ENCODE measurements around the gene OR6F1.
A peak's percentile ranks its signal among the peaks of the same experiment; 100 is the strongest.
"Not testable (repeated sequence)": the region's sequence is repeated elsewhere in the genome, so short reads cannot be mapped to it uniquely, and the experiment has no call there.

Gene OR6F1

GRCh38 chr1:247716546-247716945, at the start of gene OR6F1:
Gene OR6F1, minus strand, starts transcription at chr1:247716646. Its CDS starts 3,891 bp downstream, at chr1:247712755.
- DNase-seq (ENCODE audit: low read depth), result no peak

- DNase-seq (ENCODE audit: low read depth), result no peak
Observed at GRCh38 chr1:247760456-247760855, 44.0 kb upstream of the OR6F1 start, which contains the start of gene OR1C1. Gene OR1C1, minus strand, starts transcription at chr1:247760556. Its CDS starts 2,150 bp downstream, at chr1:247758406.

GRCh38 chr1:247754311-247754710, 37.9 kb upstream of the OR6F1 start:
- not testable (repeated sequence) for DNase-seq (ENCODE audit: low read depth)

- no peak for DNase-seq (ENCODE audit: low read depth)
Observed at GRCh38 chr1:247749870-247750269, 33.4 kb upstream of the OR6F1 start.

- DNase-seq (ENCODE audit: low read depth), result no peak
Observed at GRCh38 chr1:247748041-247748440, 31.6 kb upstream of the OR6F1 start, which contains the start of gene OR14A2. Gene OR14A2, minus strand, starts transcription at chr1:247748141.

GRCh38 chr1:247747616-247748015, 31.2 kb upstream of the OR6F1 start:
- DNase-seq (ENCODE audit: low read depth), result no peak

GRCh38 chr1:247746391-247746935, 30.0 kb upstream of the OR6F1 start:
- no peak for DNase-seq (ENCODE audit: low read depth)

GRCh38 chr1:247742215-247742760, 25.8 kb upstream of the OR6F1 start:
- DNase-seq (ENCODE audit: low read depth), result not testable (repeated sequence)

GRCh38 chr1:247741756-247742155, 25.3 kb upstream of the OR6F1 start:
- no peak for DNase-seq (ENCODE audit: low read depth)

GRCh38 chr1:247740721-247741120, 24.3 kb upstream of the OR6F1 start:
- no peak for DNase-seq (ENCODE audit: low read depth)

GRCh38 chr1:247738315-247738714, 21.9 kb upstream of the OR6F1 start, which contains the start of gene OR14K1:
Gene OR14K1, plus strand, starts transcription at chr1:247738615. Its CDS starts 0 bp downstream, at chr1:247738615.
- DNase-seq (ENCODE audit: low read depth), result no peak

- no peak for DNase-seq (ENCODE audit: low read depth)
Observed at GRCh38 chr1:247721222-247721621, 4.8 kb upstream of the OR6F1 start.

GRCh38 chr1:247713753-247714152, 2.7 kb downstream of the OR6F1 start:
- no peak for DNase-seq (ENCODE audit: low read depth)

GRCh38 chr1:247710681-247711080, 5.8 kb downstream of the OR6F1 start:
- not testable (repeated sequence) for DNase-seq (ENCODE audit: low read depth)

GRCh38 chr1:247701338-247701737, 15.1 kb downstream of the OR6F1 start:
- no peak for DNase-seq (ENCODE audit: low read depth)

- peak; percentile 70 for DNase-seq (ENCODE audit: low read depth)
Observed at GRCh38 chr1:247681288-247681897, 35.1 kb downstream of the OR6F1 start.

GRCh38 chr1:247680171-247680570, 36.3 kb downstream of the OR6F1 start:
- DNase-seq (ENCODE audit: low read depth), result no peak

- no peak for DNase-seq (ENCODE audit: low read depth)
Observed at GRCh38 chr1:247679639-247680038, 36.8 kb downstream of the OR6F1 start, which contains the start of gene OR13G1. Gene OR13G1, minus strand, starts transcription at chr1:247679739. Its CDS starts 6,698 bp downstream, at chr1:247673041.

GRCh38 chr1:247669225-247669624, 47.2 kb downstream of the OR6F1 start:
- DNase-seq (ENCODE audit: low read depth), result no peak
